ENCODE results near the gene PCLO. TPM values are rescaled to one million over a fixed set of nuclear protein-coding genes. Genes with fewer than 3 reads are reported as not detected.

The PCLO gene
- polyA plus RNA-seq, 2 of the 4 experiments (the other 2 are of a cell fraction), result 0.41 to 1.1 TPM

DNA sequence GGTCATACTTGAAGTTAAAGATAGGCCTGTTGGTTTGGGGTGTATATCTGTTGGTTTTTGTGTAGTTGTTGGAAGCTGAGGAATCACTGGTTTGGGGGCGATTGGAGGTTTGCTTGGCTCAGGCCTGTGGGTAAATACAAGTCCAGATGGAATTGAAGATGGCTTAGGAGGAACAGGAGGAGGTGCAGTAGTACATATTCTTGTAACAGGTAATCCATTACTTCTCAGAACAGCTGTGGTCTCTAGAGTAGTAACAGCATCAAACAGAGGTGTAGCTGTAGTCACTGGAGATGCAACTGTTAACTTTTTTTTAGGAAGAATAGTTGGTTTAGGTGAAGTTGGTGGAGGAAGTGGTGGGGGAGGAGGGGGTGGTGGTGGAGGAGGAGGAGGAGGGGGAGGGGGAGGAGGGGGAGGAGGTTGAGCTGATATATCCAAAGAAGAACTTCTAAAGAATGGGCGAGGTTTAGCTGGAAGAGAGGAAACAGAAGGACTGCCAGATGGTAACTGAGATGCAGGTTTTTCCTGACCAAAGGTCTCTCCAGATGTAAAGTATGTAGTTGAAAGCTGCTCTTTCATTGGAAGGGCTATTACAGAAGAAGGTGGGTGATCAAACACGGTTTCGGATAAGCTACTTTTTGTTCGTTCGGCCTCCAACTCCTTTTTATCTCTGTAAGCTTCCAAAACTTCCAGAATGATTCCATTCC, 209.2 kb downstream of the PCLO start:
- H3K4me1 ChIP-seq, result no peaks in the 10 kb centered on the region
- ATAC-seq (no peak), DNase-seq (ENCODE audit: low read depth in 1 of 2, low spot score in 1 of 2) (no peak), FAIRE-seq (no peak)
- TF ChIP-seq, protein P1, sequence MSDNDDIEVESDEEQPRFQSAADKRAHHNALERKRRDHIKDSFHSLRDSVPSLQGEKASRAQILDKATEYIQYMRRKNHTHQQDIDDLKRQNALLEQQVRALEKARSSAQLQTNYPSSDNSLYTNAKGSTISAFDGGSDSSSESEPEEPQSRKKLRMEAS (IDR thresholded peaks at IDR 0.05), result no peak
- TF ChIP-seq, protein P2, sequence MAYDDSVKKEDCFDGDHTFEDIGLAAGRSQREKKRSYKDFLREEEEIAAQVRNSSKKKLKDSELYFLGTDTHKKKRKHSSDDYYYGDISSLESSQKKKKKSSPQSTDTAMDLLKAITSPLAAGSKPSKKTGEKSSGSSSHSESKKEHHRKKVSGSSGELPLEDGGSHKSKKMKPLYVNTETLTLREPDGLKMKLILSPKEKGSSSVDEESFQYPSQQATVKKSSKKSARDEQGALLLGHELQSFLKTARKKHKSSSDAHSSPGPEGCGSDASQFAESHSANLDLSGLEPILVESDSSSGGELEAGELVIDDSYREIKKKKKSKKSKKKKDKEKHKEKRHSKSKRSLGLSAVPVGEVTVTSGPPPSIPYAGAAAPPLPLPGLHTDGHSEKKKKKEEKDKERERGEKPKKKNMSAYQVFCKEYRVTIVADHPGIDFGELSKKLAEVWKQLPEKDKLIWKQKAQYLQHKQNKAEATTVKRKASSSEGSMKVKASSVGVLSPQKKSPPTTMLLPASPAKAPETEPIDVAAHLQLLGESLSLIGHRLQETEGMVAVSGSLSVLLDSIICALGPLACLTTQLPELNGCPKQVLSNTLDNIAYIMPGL (CRISPR knock-in tag; IDR thresholded peaks at IDR 0.05; ENCODE audit: borderline replicate concordance), result no peak
- TF ChIP-seq CBX8 (IDR thresholded peaks at IDR 0.05) (no peak), EHF (CRISPR knock-in tag; IDR thresholded peaks at IDR 0.05) (no peak)
- ChIA-PET POLR2A (interaction anchor here (0.6 kb wide), 1 partner anchor 208 kb away, joined by 3 read pairs; no protein-coding TSS in a partner anchor), CTCF (no interaction called here)
- no peaks in the 10 kb centered on the region for H3K9me3 ChIP-seq
- H3K27ac ChIP-seq, result no peak overlapping the region
- H3K4me3 ChIP-seq, result no peak overlapping the region
- no peak overlapping the region for H3K4me2 ChIP-seq
- 63% methylated on average over 6 of the region's 6 CpGs for WGBS (ENCODE audit: missing lambda C conversion rate)

DNA sequence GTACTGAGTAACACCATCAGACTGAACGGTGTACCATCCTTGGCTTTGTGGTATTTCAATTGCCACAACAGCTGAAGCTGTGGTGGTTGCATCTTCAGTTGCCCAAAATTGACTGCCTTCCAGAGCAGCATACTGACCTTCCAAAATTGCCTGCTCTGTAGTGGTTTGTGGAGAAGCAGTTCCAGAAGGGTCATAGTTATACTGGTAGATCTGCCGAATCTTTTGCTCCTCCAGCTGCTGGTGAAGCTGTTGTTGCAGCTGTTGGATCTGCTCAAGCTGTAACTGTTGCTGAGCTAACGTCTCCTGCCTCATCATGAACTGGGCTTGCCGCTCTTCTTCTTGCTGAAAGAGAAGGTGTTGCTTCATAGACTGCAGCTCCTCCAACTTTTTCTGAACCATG, 212.2 kb downstream of the PCLO start:
- Histone ChIP-seq H3K4me1 (no peaks in the 10 kb centered on the region), H3K27ac (no peak overlapping the region), H3K9me3 (no peaks in the 10 kb centered on the region), H3K4me3 (no peak overlapping the region), H3K4me2 (no peak overlapping the region)
- POLR2A ChIA-PET, result no interaction called here
- CTCF ChIA-PET, result no interaction called here
- no peak for ATAC-seq
- TF ChIP-seq GATA3 (IDR thresholded peaks at IDR 0.05; ENCODE audit: borderline replicate concordance) (no peak), NPAS2 (CRISPR knock-in tag; IDR thresholded peaks at IDR 0.05; ENCODE audit: borderline replicate concordance) (no peak), TFCP2L1 (CRISPR knock-in tag; IDR thresholded peaks at IDR 0.05) (no peak), PHF8 (IDR thresholded peaks at IDR 0.05; ENCODE audit: borderline replicate concordance, low read depth) (no peak)
- TF ChIP-seq, protein P3, sequence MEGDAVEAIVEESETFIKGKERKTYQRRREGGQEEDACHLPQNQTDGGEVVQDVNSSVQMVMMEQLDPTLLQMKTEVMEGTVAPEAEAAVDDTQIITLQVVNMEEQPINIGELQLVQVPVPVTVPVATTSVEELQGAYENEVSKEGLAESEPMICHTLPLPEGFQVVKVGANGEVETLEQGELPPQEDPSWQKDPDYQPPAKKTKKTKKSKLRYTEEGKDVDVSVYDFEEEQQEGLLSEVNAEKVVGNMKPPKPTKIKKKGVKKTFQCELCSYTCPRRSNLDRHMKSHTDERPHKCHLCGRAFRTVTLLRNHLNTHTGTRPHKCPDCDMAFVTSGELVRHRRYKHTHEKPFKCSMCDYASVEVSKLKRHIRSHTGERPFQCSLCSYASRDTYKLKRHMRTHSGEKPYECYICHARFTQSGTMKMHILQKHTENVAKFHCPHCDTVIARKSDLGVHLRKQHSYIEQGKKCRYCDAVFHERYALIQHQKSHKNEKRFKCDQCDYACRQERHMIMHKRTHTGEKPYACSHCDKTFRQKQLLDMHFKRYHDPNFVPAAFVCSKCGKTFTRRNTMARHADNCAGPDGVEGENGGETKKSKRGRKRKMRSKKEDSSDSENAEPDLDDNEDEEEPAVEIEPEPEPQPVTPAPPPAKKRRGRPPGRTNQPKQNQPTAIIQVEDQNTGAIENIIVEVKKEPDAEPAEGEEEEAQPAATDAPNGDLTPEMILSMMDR (IDR thresholded peaks at IDR 0.05), result no peak
- 24% methylated on average over 4 of the region's 4 CpGs for WGBS (ENCODE audit: missing lambda C conversion rate)
- no peak for DNase-seq (ENCODE audit: low read depth in 1 of 2, low spot score in 1 of 2)
- no peak for FAIRE-seq

DNA sequence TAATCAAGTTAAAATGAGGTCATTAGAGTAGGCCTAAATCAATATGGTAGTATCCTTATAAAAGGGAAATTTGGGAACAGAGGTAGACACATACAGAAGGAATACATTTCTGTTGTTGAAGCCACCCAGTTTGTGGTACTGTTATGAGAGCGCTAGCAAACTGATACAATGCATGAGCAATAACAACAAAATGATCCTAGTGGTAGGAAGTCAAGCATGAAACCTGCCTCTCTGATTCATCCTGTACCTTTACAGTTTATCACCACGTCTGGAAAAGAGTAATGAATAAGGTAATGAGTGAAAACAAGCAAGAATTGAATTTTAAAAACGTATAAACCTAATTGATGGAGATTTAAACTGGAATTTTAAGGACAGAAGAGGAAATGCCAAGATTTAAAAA, 217.2 kb downstream of the PCLO start:
- POLR2A ChIA-PET, result no interaction called here
- H3K9me3 ChIP-seq, result no peaks in the 10 kb centered on the region
- TF ChIP-seq, protein P4, sequence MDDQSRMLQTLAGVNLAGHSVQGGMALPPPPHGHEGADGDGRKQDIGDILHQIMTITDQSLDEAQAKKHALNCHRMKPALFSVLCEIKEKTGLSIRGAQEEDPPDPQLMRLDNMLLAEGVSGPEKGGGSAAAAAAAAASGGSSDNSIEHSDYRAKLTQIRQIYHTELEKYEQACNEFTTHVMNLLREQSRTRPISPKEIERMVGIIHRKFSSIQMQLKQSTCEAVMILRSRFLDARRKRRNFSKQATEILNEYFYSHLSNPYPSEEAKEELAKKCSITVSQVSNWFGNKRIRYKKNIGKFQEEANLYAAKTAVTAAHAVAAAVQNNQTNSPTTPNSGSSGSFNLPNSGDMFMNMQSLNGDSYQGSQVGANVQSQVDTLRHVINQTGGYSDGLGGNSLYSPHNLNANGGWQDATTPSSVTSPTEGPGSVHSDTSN (IDR thresholded peaks at IDR 0.05), result no peak
- TF ChIP-seq GATA3 (IDR thresholded peaks at IDR 0.05; ENCODE audit: borderline replicate concordance) (no peak), POLR2AphosphoS2 (conservative IDR thresholded peaks at IDR 0.05; ENCODE audit: low read length) (no peak), ZNF302 (CRISPR knock-in tag; IDR thresholded peaks at IDR 0.05) (no peak), HOXB13 (CRISPR knock-in tag; IDR thresholded peaks at IDR 0.05; ENCODE audit: low read depth) (no peak), RCOR1 (IDR thresholded peaks at IDR 0.05; ENCODE audit: low read depth, low read length) (no peak), SMC3 (IDR thresholded peaks at IDR 0.05) (no peak), MAZ (IDR thresholded peaks at IDR 0.05; ENCODE audit: borderline replicate concordance, low read depth, low read length) (no peak), SREBF2 (IDR thresholded peaks at IDR 0.05) (no peak), KDM1A (IDR thresholded peaks at IDR 0.05; ENCODE audit: low read depth) (no peak)
- CTCF ChIA-PET, result no interaction called here
- WGBS (ENCODE audit: missing lambda C conversion rate), result 51% methylated on average over 3 of the region's 3 CpGs
- no peak overlapping the region for H3K27ac ChIP-seq
- H3K4me3 ChIP-seq, result no peak overlapping the region
- no peak for ATAC-seq
- H3K4me2 ChIP-seq, result no peak overlapping the region
- no peak for FAIRE-seq
- no peak for DNase-seq (ENCODE audit: low read depth in 1 of 2, low spot score in 1 of 2)
- H3K4me1 ChIP-seq, result no peaks in the 10 kb centered on the region

Data from A549 (cell line).